K562 (cell line): Measurements from ENCODE around the gene KLHL24. TPM values are rescaled to one million over a fixed set of nuclear protein-coding genes. Genes with fewer than 3 reads are reported as not detected.

Source experiments
- ATAC-seq: fragments of 200-7000 bp; cut with Tn5 transposase; 3 replicates; pipeline ENCODE4 v1.9.1; 2020; ENCODE audit warnings: moderate library complexity
- BruUV-seq: library from RNA; stranded (reverse); fragments of 400-500 nt; replicated peaks from 2 replicates; lab custom pipeline; 2021; lab: Mats Ljungman, UMichigan
- CTCF ChIA-PET: fragments of 300-600 bp; formaldehyde crosslinking; extraction: SDS; loops from one replicate; lab custom pipeline; 2021; ENCODE audit warnings: low intra/inter-chr PET ratio; lab: Yijun Ruan, JAX
- POLR2A ChIA-PET: fragments of 300-600, 350-650 bp; sonication (Branson Sonifier 250); formaldehyde crosslinking; extraction: SDS; loops from one replicate; lab custom pipeline; 2021; ENCODE audit warnings: antibody characterized with exemption, inconsistent platforms; lab: Yijun Ruan, JAX
- DNase-seq, 4 experiments: peaks; one replicate each; pipeline versions ENCODE4 v3.0.0 to v3.0.0-alpha.2; 2011 to 2018; ENCODE audit warnings: low spot score in 3 of 4, mixed read lengths in 3 of 4; ENCODE audit errors: extremely low read depth in 1 of 4
- FAIRE-seq: peaks from 2 replicates; lab custom pipeline; 2011; peaks lifted over from hg19 to GRCh38; lab: Jason Lieb, UNC
- H2AFZ ChIP-seq: 2 replicates; pipeline ENCODE4 v1.6.0; 2011; ENCODE audit warnings: low read depth, low read length, control low read depth, inconsistent platforms
- H3K27ac ChIP-seq: fragments of 200-600 bp; 3 replicates; pipeline ENCODE4 v1.8.0; 2011; ENCODE audit warnings: low read depth, mild to moderate bottlenecking, control low read depth, inconsistent platforms, low read length, moderate library complexity, mixed read lengths; ENCODE audit errors: extremely low read depth
- H3K27me3 ChIP-seq, 2 experiments: fragments of 300-600 bp in 1 of 2; 2 replicates in 1 of 2; 3 replicates in 1 of 2; pipeline versions ENCODE4 v1.6.0 to v1.8.0; 2011; ENCODE audit warnings: inconsistent platforms in 2 of 2, low read length in 2 of 2, mild to moderate bottlenecking in 1 of 2, mixed read lengths in 1 of 2, moderate library complexity in 1 of 2; ENCODE audit not compliant: control insufficient read depth in 2 of 2, insufficient read depth in 2 of 2
- H3K36me3 ChIP-seq: fragments of 300-600 bp; 3 replicates; pipeline ENCODE4 v1.8.0; 2011; ENCODE audit warnings: mild to moderate bottlenecking, low read length, inconsistent platforms; ENCODE audit not compliant: control insufficient read depth, insufficient read depth
- H3K4me1 ChIP-seq, 2 experiments: fragments of 200-600 bp in 1 of 2; replicated peaks in 1 of 2; 2 replicates in 1 of 2; 3 replicates in 1 of 2; pipeline versions ENCODE4 v1.5.1 to v1.8.0; 2011; ENCODE audit warnings: inconsistent platforms in 2 of 2, low read length in 2 of 2, mild to moderate bottlenecking in 1 of 2, mixed read lengths in 1 of 2, moderate library complexity in 1 of 2; ENCODE audit not compliant: control insufficient read depth in 2 of 2, insufficient read depth in 2 of 2
- H3K4me2 ChIP-seq: 2 replicates; pipeline ENCODE4 v1.6.1; 2011; ENCODE audit warnings: low read length, control low read depth, inconsistent platforms, mixed read lengths; ENCODE audit not compliant: insufficient read depth
- H3K4me3 ChIP-seq: fragments of 200-600 bp; sonication (generic), shearing (Covaris generic); 2 replicates; pipeline ENCODE4 v1.5.1; 2016; ENCODE audit warnings: control low read depth, inconsistent platforms
- H3K79me2 ChIP-seq: fragments of 200-600 bp; 3 replicates; pipeline ENCODE4 v1.8.0; 2011; ENCODE audit warnings: low read length, inconsistent platforms; ENCODE audit not compliant: control insufficient read depth, insufficient read depth
- H3K9ac ChIP-seq, 2 experiments: 2 replicates each; pipeline versions ENCODE4 v1.6.0 to v1.6.1; 2011; ENCODE audit warnings: low read depth in 2 of 2, low read length in 2 of 2, control low read depth in 1 of 2, inconsistent platforms in 1 of 2, mild to moderate bottlenecking in 1 of 2, mixed read lengths in 1 of 2; ENCODE audit not compliant: insufficient read depth in 1 of 2
- H3K9me1 ChIP-seq: one replicate; pipeline ENCODE4 v1.6.0; 2011; ENCODE audit warnings: inconsistent platforms, mild to moderate bottlenecking, low read length, moderate library complexity; ENCODE audit not compliant: control insufficient read depth, insufficient read depth
- H3K9me3 ChIP-seq: replicated peaks from 2 replicates; pipeline ENCODE4 v1.5.1; 2011; ENCODE audit warnings: low read depth, low read length, inconsistent platforms; ENCODE audit not compliant: control insufficient read depth, insufficient read depth
- H4K20me1 ChIP-seq: replicated peaks from 2 replicates; pipeline ENCODE4 v1.6.1; 2011; ENCODE audit warnings: low read length, inconsistent platforms, mixed read lengths; ENCODE audit not compliant: control insufficient read depth, insufficient read depth
- BRF2 ChIP-seq: IDR thresholded peaks from 3 replicates; pipeline ENCODE4 v1.6.1; 2011; ENCODE audit warnings: borderline replicate concordance, mild to moderate bottlenecking; ENCODE audit not compliant: insufficient read length, insufficient read depth
- DDX20 ChIP-seq: fragments of 450-650 bp; IDR thresholded peaks from 2 replicates; pipeline ENCODE4 v1.6.1; 2016; ENCODE audit warnings: missing genetic modification characterization, low read depth, mild to moderate bottlenecking, missing compliant biosample characterization, moderate library complexity
- FOXJ2 ChIP-seq: fragments of 200-800 bp; sonication (Bioruptor generic); IDR thresholded peaks from 2 replicates; pipeline ENCODE4 v1.6.1; 2016; ENCODE audit warnings: missing genetic modification characterization, missing compliant biosample characterization
- HDAC1 ChIP-seq, 2 experiments: fragments of 450-650 bp; IDR thresholded peaks; 2 replicates each; pipeline ENCODE4 v1.6.1; 2016 to 2017; ENCODE audit warnings: inconsistent platforms in 1 of 2, mild to moderate bottlenecking in 1 of 2, moderate library complexity in 1 of 2
- HSF4 ChIP-seq: fragments of 250-450 bp; sonication (Bioruptor Pico); IDR thresholded peaks from 2 replicates; pipeline ENCODE4 v2.1.2; 2022; ENCODE audit warnings: mild to moderate bottlenecking, moderate library complexity, borderline replicate concordance
- KAT7 ChIP-seq: sonication (generic); formaldehyde crosslinking; IDR thresholded peaks from 2 replicates; pipeline ENCODE4 v1.8.0; 2022; ENCODE audit warnings: missing genetic modification reagents, mild to moderate bottlenecking, borderline replicate concordance
- MCM7 ChIP-seq, 2 experiments: fragments of 450-650 bp; IDR thresholded peaks; 2 replicates each; pipeline ENCODE4 v1.6.1; 2016 to 2018
- NONO ChIP-seq, 2 experiments: fragments of 200-400 bp in 1 of 2; fragments of 450-650 bp in 1 of 2; formaldehyde crosslinking in 1 of 2; IDR thresholded peaks; 2 replicates each; pipeline ENCODE4 v1.6.1; 2017; ENCODE audit warnings: low read depth in 2 of 2, mild to moderate bottlenecking in 2 of 2, moderate library complexity in 2 of 2, low read length in 1 of 2
- PHF8 ChIP-seq: fragments of 200-600 bp; sonication (generic); IDR thresholded peaks from 2 replicates; pipeline ENCODE4 v1.6.1; 2012; ENCODE audit warnings: mixed run types, mild to moderate bottlenecking, inconsistent platforms, low read length, moderate library complexity, borderline replicate concordance
- SNRNP70 ChIP-seq: fragments of 200-400 bp; formaldehyde crosslinking; optimal IDR thresholded peaks from 2 replicates; pipeline ENCODE3; 2017; ENCODE audit warnings: low read depth, low read length
- ZFP91 ChIP-seq: sonication (generic); formaldehyde crosslinking; IDR thresholded peaks from 2 replicates; pipeline ENCODE4 v1.8.0; 2022; ENCODE audit warnings: mild to moderate bottlenecking, missing genetic modification reagents
- ZNF3 ChIP-seq: fragments of 250-450 bp; sonication (Bioruptor Pico); IDR thresholded peaks from 2 replicates; pipeline ENCODE4 v1.5.0; 2021; ENCODE audit warnings: mild to moderate bottlenecking, moderate library complexity
- ZNF609 ChIP-seq: sonication (generic); formaldehyde crosslinking; IDR thresholded peaks from 2 replicates; pipeline ENCODE4 v1.8.1; 2023; ENCODE audit warnings: missing genetic modification reagents, mild to moderate bottlenecking, borderline replicate concordance
- ZNF77 ChIP-seq: fragments of 250-450 bp; sonication (Bioruptor Pico); IDR thresholded peaks from 2 replicates; pipeline ENCODE4 v1.5.0; 2020
- WGBS: fragments of 100-300 bp; shearing (Covaris generic); methylation state at CpG from one replicate; pipeline ENCODE4 v1.1.6; 2016; ENCODE audit warnings: low coverage, mixed read lengths; ENCODE audit not compliant: insufficient coverage; ENCODE audit errors: missing lambda C conversion rate; 5-methylcytosine and 5-hydroxymethylcytosine counted together
- in situ Hi-C: fragments of 300-500 bp; cut with MboI; formaldehyde crosslinking; loops from 4 replicates; pipeline ENCODE4 v1.15.0; 2018; ENCODE audit warnings: inconsistent platforms, mixed read lengths
- intact Hi-C: fragments of 100-400 bp; cut with micrococcal nuclease; formaldehyde crosslinking; loops from 2 replicates; pipeline ENCODE4 v1.14.2; 2022
- polyA plus RNA-seq, 8 experiments: library from polyadenylated mRNA; depleted of rRNA in 4 of 8; stranded (reverse) in 5 of 8; unstranded in 3 of 8; fragments of >200 nt; fragmentation: Nextera tagmentation in 2 of 8; fragmentation: Illumina TruSeq in 1 of 8; extraction: Ambion mirVana in 2 of 8; extraction: Trizol in 1 of 8; gene quantifications; 2 replicates each; pipeline versions ENCODE4 v1.2.1 to v1.2.3, GENCODE V29; 2011 to 2014; ENCODE audit warnings: inconsistent platforms in 1 of 8, missing spikeins in 1 of 8
- total RNA-seq, 7 experiments: library from RNA; depleted of rRNA in 6 of 7; stranded (reverse); fragments of >200 nt in 6 of 7; fragmentation: Illumina TruSeq in 2 of 7; extraction: Trizol in 2 of 7; gene quantifications; 2 replicates each; pipeline versions ENCODE4 v1.2.1 to v1.2.3, GENCODE V29; 2011 to 2021; ENCODE audit warnings: low replicate concordance in 1 of 7

KLHL24 gene
- total and polyA plus RNA-seq, 9 of the 15 experiments (the other 6 are each of a cell fraction or from before 2014, with no cell fraction given), result 3.3 to 21.2 (median 14.2) TPM

GRCh38 chr3:183587336-183587735, 48.1 kb upstream of the KLHL24 start:
- CTCF ChIA-PET, result no interaction called here
- no peak for TF ChIP-seq HDAC1 (IDR thresholded peaks at IDR 0.05)
- TF ChIP-seq KAT7 (CRISPR knock-in tag), result no peak
- TF ChIP-seq DDX20 (tag), result no peak
- TF ChIP-seq PHF8, result no peak
- no peak for TF ChIP-seq ZNF609 (CRISPR knock-in tag)
- TF ChIP-seq ZNF77, result no peak
- TF ChIP-seq NONO (IDR thresholded peaks at IDR 0.05; ENCODE audit: low read depth in 2 of 2, low read length in 1 of 2), result no peak
- TF ChIP-seq MCM7 (IDR thresholded peaks at IDR 0.05), result no peak
- TF ChIP-seq SNRNP70, result no peak
- TF ChIP-seq ZFP91, result no peak
- no peak for TF ChIP-seq BRF2
- no peak for TF ChIP-seq HSF4
- TF ChIP-seq FOXJ2 (tag), result no peak
- TF ChIP-seq ZNF3, result no peak

More at GRCh38 chr3:183587336-183587735, 48.1 kb upstream of the KLHL24 start:
- Histone ChIP-seq H3K36me3 (no peaks in the 10 kb centered on the region), H3K9ac (no peak overlapping the region), H2AFZ (0 out of 2 replicates have a peak overlapping the region, but pooled peaks have one; percentile 18), H3K4me3 (no peak overlapping the region), H3K9me1 (no peaks in the 10 kb centered on the region), H3K79me2 (no peaks in the 10 kb centered on the region), H4K20me1 (no peaks in the 10 kb centered on the region), H3K27me3 (no peaks in the 10 kb centered on the region), H3K4me2 (no peak overlapping the region), H3K9me3 (no peaks in the 10 kb centered on the region), H3K27ac (no peak overlapping the region), H3K4me1 (peaks cover 10 to 24% of the 10 kb centered on the region in 2 experiments; a peak in 4 of 5 replicates)
- intact Hi-C loops, result no loop called here
- in situ Hi-C loops, result no loop called here
- DNase-seq (no peak), ATAC-seq (no peak), FAIRE-seq (no peak)
- WGBS, result 42% methylated on average over 2 of the region's 2 CpGs
- POLR2A ChIA-PET, result no interaction called here
- no TSS peak for BruUV-seq
